K562 (cell line): Measurements from ENCODE around the gene TRPC4AP. TPM values are rescaled to one million over a fixed set of nuclear protein-coding genes. Genes with fewer than 3 reads are reported as not detected.

Source experiments
- ADNP ChIP-seq: fragments of 200-800 bp; sonication (Bioruptor generic); IDR thresholded peaks from 2 replicates; pipeline ENCODE4 v1.6.1; 2016; ENCODE audit warnings: missing genetic modification characterization, missing compliant biosample characterization
- EP300 ChIP-seq: IDR thresholded peaks from 2 replicates; pipeline ENCODE4 v1.6.1; 2012; ENCODE audit warnings: low read length, improper control_type of control experiment
- MGA ChIP-seq: fragments of 450-650 bp; IDR thresholded peaks from 2 replicates; pipeline ENCODE4 v1.6.1; 2016; ENCODE audit warnings: mild to moderate bottlenecking, moderate library complexity
- NFE2L1 ChIP-seq: fragments of 450-650 bp; IDR thresholded peaks from 2 replicates; pipeline ENCODE4 v1.6.1; 2016; ENCODE audit warnings: missing genetic modification characterization, low read depth, mild to moderate bottlenecking, missing compliant biosample characterization, moderate library complexity, borderline replicate concordance
- POLR2H ChIP-seq: IDR thresholded peaks from 2 replicates; pipeline ENCODE4 v1.6.1; 2016; ENCODE audit warnings: missing genetic modification characterization, low read depth, mild to moderate bottlenecking, control low read depth, missing compliant biosample characterization, moderate library complexity
- POLR3A ChIP-seq: IDR thresholded peaks from 2 replicates; pipeline ENCODE4 v1.6.1; 2011; ENCODE audit warnings: borderline replicate concordance, mild to moderate bottlenecking, moderate library complexity; ENCODE audit not compliant: insufficient read length, insufficient read depth; ENCODE audit errors: extremely low read depth
- TCF7 ChIP-seq: sonication (generic); IDR thresholded peaks from 2 replicates; pipeline ENCODE4 v1.6.1; 2016; ENCODE audit warnings: antibody characterized with exemption, borderline replicate concordance
- ZNF316 ChIP-seq: fragments of 450-650 bp; IDR thresholded peaks from 2 replicates; pipeline ENCODE4 v1.6.1; 2016
- polyA plus RNA-seq, 8 experiments: library from polyadenylated mRNA; depleted of rRNA in 4 of 8; stranded (reverse) in 5 of 8; unstranded in 3 of 8; fragments of >200 nt; fragmentation: Nextera tagmentation in 2 of 8; fragmentation: Illumina TruSeq in 1 of 8; extraction: Ambion mirVana in 2 of 8; extraction: Trizol in 1 of 8; gene quantifications; 2 replicates each; pipeline versions ENCODE4 v1.2.1 to v1.2.3, GENCODE V29; 2011 to 2014; ENCODE audit warnings: inconsistent platforms in 1 of 8, missing spikeins in 1 of 8
- total RNA-seq, 7 experiments: library from RNA; depleted of rRNA in 6 of 7; stranded (reverse); fragments of >200 nt in 6 of 7; fragmentation: Illumina TruSeq in 2 of 7; extraction: Trizol in 2 of 7; gene quantifications; 2 replicates each; pipeline versions ENCODE4 v1.2.1 to v1.2.3, GENCODE V29; 2011 to 2021; ENCODE audit warnings: low replicate concordance in 1 of 7
- TF ChIP-seq, protein P1 (sequence below): fragments of 200-800 bp; sonication (Bioruptor generic); IDR thresholded peaks from 2 replicates; pipeline ENCODE4 v1.6.1; 2017; ENCODE audit warnings: missing genetic modification characterization, missing compliant biosample characterization

The TRPC4AP gene
- total and polyA plus RNA-seq, 9 of the 15 experiments (the other 6 are each of a cell fraction or from before 2014, with no cell fraction given) = 2.3 to 70.3 (median 33.3) TPM

DNA sequence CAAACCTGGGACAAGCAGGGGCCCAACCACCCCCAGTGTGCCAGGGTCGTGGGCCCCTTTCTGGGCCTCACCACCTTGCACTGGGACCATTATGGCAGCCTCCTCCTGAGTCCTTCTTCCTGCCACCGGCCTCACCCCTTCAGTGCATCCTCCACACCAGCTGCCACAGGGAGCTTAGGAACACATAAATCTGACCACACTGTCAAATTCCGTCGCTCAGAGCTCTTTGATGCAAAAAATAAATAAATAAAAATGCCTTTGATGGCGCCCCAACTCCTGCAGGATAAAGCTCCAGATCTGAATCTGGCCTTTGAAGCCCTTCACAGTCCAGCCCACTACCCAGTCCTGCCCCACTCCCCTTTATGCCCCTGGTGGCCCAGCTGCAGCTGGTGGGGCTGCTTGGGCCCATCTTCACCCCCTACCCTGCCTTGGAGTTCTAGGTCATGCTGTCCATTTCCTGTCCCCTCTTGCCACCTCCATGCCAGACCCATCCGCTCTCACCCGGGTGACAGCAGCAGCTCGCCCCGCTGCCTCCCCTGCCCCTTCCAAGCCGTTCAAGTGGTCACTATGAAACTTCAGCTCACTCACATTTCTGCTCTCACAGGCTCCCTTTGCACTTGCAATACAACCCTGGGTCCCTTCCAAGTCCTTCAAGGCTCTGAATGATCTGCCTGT lies 120.9 kb downstream of the TRPC4AP start (continued):
- TF ChIP-seq MGA (no peak), TCF7 (no peak), EP300 (no peak), ADNP (no peak), NFE2L1 (tag) (no peak), POLR3A (no peak), ZNF316 (no peak), POLR2H (tag) (no peak)
- TF ChIP-seq, protein P1, sequence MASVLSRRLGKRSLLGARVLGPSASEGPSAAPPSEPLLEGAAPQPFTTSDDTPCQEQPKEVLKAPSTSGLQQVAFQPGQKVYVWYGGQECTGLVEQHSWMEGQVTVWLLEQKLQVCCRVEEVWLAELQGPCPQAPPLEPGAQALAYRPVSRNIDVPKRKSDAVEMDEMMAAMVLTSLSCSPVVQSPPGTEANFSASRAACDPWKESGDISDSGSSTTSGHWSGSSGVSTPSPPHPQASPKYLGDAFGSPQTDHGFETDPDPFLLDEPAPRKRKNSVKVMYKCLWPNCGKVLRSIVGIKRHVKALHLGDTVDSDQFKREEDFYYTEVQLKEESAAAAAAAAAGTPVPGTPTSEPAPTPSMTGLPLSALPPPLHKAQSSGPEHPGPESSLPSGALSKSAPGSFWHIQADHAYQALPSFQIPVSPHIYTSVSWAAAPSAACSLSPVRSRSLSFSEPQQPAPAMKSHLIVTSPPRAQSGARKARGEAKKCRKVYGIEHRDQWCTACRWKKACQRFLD (CRISPR knock-in tag) = no peak
